ENCODE measurements around the gene INVS. TPM values are rescaled to one million over a fixed set of nuclear protein-coding genes. Genes with fewer than 3 reads are reported as not detected.
"Not testable (repeated sequence)": the region's sequence is repeated elsewhere in the genome, so short reads cannot be mapped to it uniquely, and the experiment has no call there.

The INVS gene
- total RNA-seq, 2 donors from 2014 or later: 37.8 to 46.8 TPM

DNA sequence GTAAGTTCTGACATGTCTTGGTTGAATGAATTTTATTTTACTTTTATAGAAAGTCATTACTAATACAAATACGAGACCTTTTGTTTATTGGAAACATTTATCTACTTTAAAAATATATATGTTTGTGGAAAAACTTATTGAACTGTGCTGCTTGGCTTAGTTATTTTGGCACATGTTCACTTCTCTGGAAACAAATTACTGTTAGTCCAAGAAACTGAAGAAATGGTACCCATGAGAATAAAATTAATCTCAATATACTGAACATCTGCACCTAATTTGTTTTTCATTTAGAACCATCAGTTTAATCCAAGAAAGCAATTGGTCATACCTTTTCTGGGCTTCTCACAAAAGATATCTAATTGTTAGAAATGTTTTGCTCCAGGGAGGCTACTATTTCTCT is 32.2 kb downstream of the INVS start:
- Histone ChIP-seq H3K27me3 (replicated peaks; ENCODE audit: insufficient read depth) (no peaks in the 10 kb centered on the region), H3K4me1 (ENCODE audit: control insufficient read depth in 1 of 2, low read depth in 2 of 2) (no peaks in the 10 kb centered on the region), H3K9me3 (no peaks in the 10 kb centered on the region), H3K27ac (no peak overlapping the region), H3K4me3 (no peak overlapping the region), H3K36me3 (no peaks in the 10 kb centered on the region)
- TF ChIP-seq, protein P1, sequence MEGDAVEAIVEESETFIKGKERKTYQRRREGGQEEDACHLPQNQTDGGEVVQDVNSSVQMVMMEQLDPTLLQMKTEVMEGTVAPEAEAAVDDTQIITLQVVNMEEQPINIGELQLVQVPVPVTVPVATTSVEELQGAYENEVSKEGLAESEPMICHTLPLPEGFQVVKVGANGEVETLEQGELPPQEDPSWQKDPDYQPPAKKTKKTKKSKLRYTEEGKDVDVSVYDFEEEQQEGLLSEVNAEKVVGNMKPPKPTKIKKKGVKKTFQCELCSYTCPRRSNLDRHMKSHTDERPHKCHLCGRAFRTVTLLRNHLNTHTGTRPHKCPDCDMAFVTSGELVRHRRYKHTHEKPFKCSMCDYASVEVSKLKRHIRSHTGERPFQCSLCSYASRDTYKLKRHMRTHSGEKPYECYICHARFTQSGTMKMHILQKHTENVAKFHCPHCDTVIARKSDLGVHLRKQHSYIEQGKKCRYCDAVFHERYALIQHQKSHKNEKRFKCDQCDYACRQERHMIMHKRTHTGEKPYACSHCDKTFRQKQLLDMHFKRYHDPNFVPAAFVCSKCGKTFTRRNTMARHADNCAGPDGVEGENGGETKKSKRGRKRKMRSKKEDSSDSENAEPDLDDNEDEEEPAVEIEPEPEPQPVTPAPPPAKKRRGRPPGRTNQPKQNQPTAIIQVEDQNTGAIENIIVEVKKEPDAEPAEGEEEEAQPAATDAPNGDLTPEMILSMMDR (IDR thresholded peaks at IDR 0.05): no peak
- ATAC-seq (ENCODE audit: insufficient number of reproducible peaks, low FRiP score, low read depth): no peak
- no peak for DNase-seq (ENCODE audit: low spot score)

DNA sequence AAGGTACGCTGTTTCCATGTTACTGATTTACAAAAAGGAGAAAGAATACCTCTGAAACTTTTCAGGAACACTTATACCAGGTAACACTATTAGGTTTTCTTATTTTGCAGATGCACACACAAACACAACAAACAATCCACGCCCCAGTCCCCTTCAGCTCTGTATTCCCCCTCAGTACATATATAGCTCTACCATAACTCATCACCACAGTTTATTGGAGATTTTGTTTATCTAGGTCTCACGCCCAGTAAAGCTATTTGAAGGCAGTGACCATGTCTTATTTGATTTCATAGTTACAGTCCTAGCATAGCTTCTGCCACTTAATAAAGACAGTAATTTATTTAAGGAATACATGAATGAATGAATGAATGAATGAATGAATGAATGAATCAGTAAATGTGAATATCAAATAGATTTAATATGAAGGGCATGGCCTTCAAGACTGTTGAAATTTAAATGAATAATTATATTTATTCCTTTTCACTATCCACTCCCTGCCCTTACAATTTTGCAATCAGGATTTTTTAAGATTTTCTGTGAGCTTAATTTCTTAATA is 32.9 kb downstream of the INVS start:
- no peak for ATAC-seq (ENCODE audit: insufficient number of reproducible peaks, low FRiP score, low read depth)
- Histone ChIP-seq H3K36me3 (no peaks in the 10 kb centered on the region), H3K27ac (no peak overlapping the region), H3K4me3 (no peak overlapping the region), H3K4me1 (ENCODE audit: control insufficient read depth in 1 of 2, low read depth in 2 of 2) (no peaks in the 10 kb centered on the region), H3K27me3 (replicated peaks; ENCODE audit: insufficient read depth) (no peaks in the 10 kb centered on the region), H3K9me3 (no peaks in the 10 kb centered on the region)
- DNase-seq (ENCODE audit: low spot score): no peak
- TF ChIP-seq, protein P1 (IDR thresholded peaks at IDR 0.05): no peak

DNA sequence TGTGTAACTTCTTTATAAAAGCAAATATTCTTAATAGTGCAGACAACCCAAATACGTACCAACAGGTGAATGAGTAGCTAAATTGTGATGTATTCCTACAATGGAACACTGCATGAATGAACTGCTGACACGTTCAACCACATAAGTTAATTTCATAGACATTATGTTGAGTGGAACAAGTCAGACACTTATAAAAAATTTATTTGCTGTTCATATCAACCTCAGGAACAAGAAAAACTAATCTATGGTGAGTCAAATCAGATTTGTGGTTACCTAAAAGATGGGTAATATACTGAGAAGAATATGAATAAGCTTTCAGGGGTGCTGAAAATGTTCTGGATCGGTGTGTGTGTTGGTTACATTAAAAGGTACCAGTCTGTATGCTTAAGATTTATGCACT is 35.7 kb downstream of the INVS start:
- no peak overlapping the region for H3K27ac ChIP-seq
- no peak for ATAC-seq (ENCODE audit: insufficient number of reproducible peaks, low FRiP score, low read depth)
- H3K4me3 ChIP-seq: no peak overlapping the region
- no peaks in the 10 kb centered on the region for H3K9me3 ChIP-seq
- no peak for DNase-seq (ENCODE audit: low spot score)
- no peaks in the 10 kb centered on the region for H3K36me3 ChIP-seq
- H3K27me3 ChIP-seq (replicated peaks; ENCODE audit: insufficient read depth): no peaks in the 10 kb centered on the region
- TF ChIP-seq, protein P1 (IDR thresholded peaks at IDR 0.05): no peak
- H3K4me1 ChIP-seq (ENCODE audit: control insufficient read depth in 1 of 2, low read depth in 2 of 2): no peaks in the 10 kb centered on the region

DNA sequence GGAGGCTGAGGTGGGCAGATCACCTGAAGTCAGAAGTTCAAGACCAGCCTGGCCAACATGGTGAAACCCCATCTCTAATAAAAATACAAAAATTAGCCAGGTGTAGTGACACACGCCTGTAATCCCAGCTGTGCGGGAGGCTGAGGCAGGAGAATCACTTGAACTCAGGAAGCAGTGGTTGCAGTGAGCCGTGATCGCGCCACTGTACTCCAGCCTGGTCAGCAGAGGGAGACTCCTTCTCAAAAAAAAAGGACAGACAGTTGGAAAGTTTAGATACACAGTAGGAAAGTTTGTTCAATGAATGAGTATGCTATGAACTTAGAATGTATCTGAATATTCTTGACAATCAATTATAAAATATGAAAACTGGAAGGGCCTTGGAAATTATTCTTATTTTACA is 37.8 kb downstream of the INVS start:
- not testable (repeated sequence) for ATAC-seq (ENCODE audit: insufficient number of reproducible peaks, low FRiP score, low read depth); H3K4me1 ChIP-seq (ENCODE audit: control insufficient read depth in 1 of 2, low read depth in 2 of 2); H3K36me3 ChIP-seq; H3K4me3 ChIP-seq; H3K27me3 ChIP-seq (replicated peaks; ENCODE audit: insufficient read depth); DNase-seq (ENCODE audit: low spot score); H3K27ac ChIP-seq; H3K9me3 ChIP-seq

DNA sequence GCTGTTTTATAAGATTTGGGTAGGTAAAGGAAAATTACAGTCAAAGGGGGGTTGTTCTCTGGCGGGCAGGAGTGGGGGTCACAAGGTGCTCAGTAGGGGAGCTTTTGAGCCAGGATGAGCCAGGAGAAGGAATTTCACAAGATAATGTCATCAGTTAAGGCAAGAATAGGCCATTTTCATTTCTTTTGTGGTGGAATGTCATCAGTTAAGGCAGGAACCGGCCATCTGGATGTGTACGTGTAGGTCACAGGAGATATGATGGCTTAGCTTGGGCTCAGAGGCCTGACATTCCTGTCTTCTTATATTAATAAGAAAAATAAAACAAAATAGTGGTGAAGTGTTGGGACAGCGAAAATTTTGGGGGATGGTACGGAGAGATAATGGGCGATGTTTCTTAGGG is 41.3 kb downstream of the INVS start:
- H3K36me3 ChIP-seq; H3K27ac ChIP-seq; H3K4me3 ChIP-seq; ATAC-seq (ENCODE audit: insufficient number of reproducible peaks, low FRiP score, low read depth); DNase-seq (ENCODE audit: low spot score); H3K9me3 ChIP-seq; H3K4me1 ChIP-seq (ENCODE audit: control insufficient read depth in 1 of 2, low read depth in 2 of 2); H3K27me3 ChIP-seq (replicated peaks; ENCODE audit: insufficient read depth): not testable (repeated sequence)

DNA sequence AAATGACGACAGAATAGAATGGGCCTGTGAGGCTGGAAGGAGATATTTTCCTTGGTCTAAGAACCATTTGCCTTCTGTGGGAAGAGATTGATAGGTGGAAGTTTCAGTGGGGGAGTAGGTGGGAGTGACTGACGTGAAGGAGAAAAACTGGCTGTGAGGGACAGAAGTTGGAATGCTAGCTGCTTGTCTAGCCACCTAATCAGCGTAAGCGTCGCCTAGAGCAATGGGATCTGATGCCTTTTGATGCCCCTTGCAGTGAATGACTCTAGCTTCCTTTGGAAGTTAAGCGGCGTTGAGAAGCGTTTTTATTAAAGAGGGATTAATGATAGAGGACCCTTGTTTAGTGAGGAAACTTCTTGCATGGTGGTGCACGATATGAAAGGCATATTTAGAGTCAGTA is 42.8 kb downstream of the INVS start:
- not testable (repeated sequence) for H3K4me1 ChIP-seq (ENCODE audit: control insufficient read depth in 1 of 2, low read depth in 2 of 2); H3K27ac ChIP-seq; ATAC-seq (ENCODE audit: insufficient number of reproducible peaks, low FRiP score, low read depth); DNase-seq (ENCODE audit: low spot score); H3K9me3 ChIP-seq; H3K36me3 ChIP-seq; H3K27me3 ChIP-seq (replicated peaks; ENCODE audit: insufficient read depth); H3K4me3 ChIP-seq

DNA sequence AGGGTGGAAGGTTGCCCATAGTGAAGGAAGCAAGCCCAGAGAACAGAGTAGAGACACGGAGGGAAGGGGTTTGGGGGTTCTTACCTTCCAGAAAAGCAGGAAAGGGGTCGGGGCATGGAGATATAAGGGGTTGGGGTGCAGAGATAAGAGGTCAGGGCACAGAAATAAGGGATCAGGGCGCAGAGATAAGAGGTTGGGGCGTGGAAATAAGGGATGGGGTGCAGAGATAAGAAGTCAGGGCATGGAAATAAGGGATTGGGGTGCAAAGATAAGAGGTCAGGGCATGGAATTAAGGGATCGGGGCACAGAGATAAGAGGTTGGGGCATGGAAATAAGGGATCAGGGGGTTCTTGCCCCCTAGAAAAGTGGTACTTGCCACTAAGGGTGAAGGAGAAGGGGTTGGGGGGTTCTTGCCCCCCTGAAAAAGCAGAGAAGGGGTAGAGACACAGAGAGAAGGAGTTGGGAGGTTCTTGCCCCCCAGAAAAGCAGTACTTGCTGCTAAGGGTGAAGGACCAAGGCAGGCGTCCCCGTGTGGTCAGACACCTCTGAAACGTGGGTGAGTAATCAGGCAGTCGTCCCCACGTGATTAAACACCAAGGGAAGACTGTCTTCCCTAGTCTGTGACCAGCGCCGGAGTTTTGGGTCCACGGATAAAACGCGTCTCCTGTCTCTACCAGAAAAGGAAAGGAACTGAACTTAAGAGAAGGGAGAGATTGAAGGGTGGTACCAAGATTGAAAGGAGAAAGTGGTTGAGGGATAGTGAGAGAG is 46.3 kb downstream of the INVS start:
- H3K27ac ChIP-seq; H3K4me3 ChIP-seq; H3K9me3 ChIP-seq; H3K4me1 ChIP-seq (ENCODE audit: control insufficient read depth in 1 of 2, low read depth in 2 of 2); DNase-seq (ENCODE audit: low spot score); ATAC-seq (ENCODE audit: insufficient number of reproducible peaks, low FRiP score, low read depth); H3K27me3 ChIP-seq (replicated peaks; ENCODE audit: insufficient read depth); H3K36me3 ChIP-seq: not testable (repeated sequence)

DNA sequence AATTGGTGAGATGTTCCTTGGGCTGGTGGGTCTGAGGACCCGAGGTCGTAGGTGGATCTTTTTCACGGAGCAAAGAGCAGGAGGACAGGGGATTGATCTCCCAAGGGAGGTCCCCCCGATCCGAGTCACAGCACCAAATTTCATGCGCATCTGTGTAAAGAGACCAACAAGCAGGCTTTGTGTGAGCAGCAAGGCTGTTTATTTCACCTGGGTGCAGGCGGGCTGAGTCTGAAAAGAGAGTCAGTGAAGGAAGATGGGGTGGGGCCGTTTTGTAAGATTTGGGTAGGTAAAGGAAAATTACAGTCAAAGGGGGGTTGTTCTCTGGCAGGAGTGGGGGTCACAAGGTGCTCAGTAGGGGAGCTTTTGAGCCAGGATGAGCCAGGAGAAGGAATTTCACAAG is 46.9 kb downstream of the INVS start:
- not testable (repeated sequence) for H3K9me3 ChIP-seq; H3K27ac ChIP-seq; H3K27me3 ChIP-seq (replicated peaks; ENCODE audit: insufficient read depth); H3K36me3 ChIP-seq; H3K4me3 ChIP-seq; H3K4me1 ChIP-seq (ENCODE audit: control insufficient read depth in 1 of 2, low read depth in 2 of 2); DNase-seq (ENCODE audit: low spot score); ATAC-seq (ENCODE audit: insufficient number of reproducible peaks, low FRiP score, low read depth)
